OCI-LY7 (cell line): Measurements from ENCODE around the gene RPL35A. TPM values are rescaled to one million over a fixed set of nuclear protein-coding genes. Genes with fewer than 3 reads are reported as not detected.
"Not testable (repeated sequence)": the region's sequence is repeated elsewhere in the genome, so short reads cannot be mapped to it uniquely, and the experiment has no call there.

Source experiments
- BruUV-seq: library from RNA; stranded (reverse); fragments of 400-500 nt; replicated peaks from 2 replicates; lab custom pipeline; 2021; lab: Mats Ljungman, UMichigan
- CTCF ChIA-PET: fragments of 300-600 bp; sonication (Branson Sonifier 250); formaldehyde crosslinking; loops from one replicate; lab custom pipeline; 2022; ENCODE audit warnings: antibody characterized with exemption; ENCODE audit not compliant: unreplicated experiment; lab: Charles Lee
- POLR2A ChIA-PET: fragments of 300-600 bp; sonication (Branson Sonifier 250); formaldehyde crosslinking; loops from one replicate; lab custom pipeline; 2022; ENCODE audit warnings: antibody characterized with exemption; lab: Charles Lee
- DNase-seq: peaks from one replicate; pipeline ENCODE4 v3.0.0-alpha.2; 2015; ENCODE audit warnings: low spot score
- H2AFZ ChIP-seq: fragments of 200-600 bp; sonication (generic), shearing (Covaris generic); 2 replicates; pipeline ENCODE4 v1.6.1; 2014; ENCODE audit warnings: mild to moderate bottlenecking, antibody characterized with exemption, low read length, moderate library complexity
- H3K27ac ChIP-seq: fragments of 200-600 bp; sonication (generic); 2 replicates; pipeline ENCODE4 v1.5.1; 2014; ENCODE audit warnings: mixed run types, low read depth, mild to moderate bottlenecking, moderate library complexity, low read length, inconsistent platforms; ENCODE audit not compliant: poor library complexity, severe bottlenecking
- H3K36me3 ChIP-seq: fragments of 200-600 bp; sonication (generic); 2 replicates; pipeline ENCODE4 v1.6.1; 2014; ENCODE audit warnings: mild to moderate bottlenecking, antibody characterized with exemption, low read length, moderate library complexity, mixed read lengths; ENCODE audit not compliant: insufficient read depth
- H3K4me1 ChIP-seq: fragments of 200-600 bp; sonication (generic); 2 replicates; pipeline ENCODE4 v1.5.1; 2014; ENCODE audit warnings: mild to moderate bottlenecking, low read length; ENCODE audit not compliant: insufficient read depth, poor library complexity, severe bottlenecking
- H3K4me2 ChIP-seq: fragments of 200-600 bp; sonication (generic); 2 replicates; pipeline ENCODE4 v1.6.1; 2014; ENCODE audit warnings: mild to moderate bottlenecking, low read length
- H3K4me3 ChIP-seq: fragments of 200-600 bp; sonication (generic); 2 replicates; pipeline ENCODE4 v1.5.1; 2014; ENCODE audit warnings: mild to moderate bottlenecking, low read depth, low read length; ENCODE audit not compliant: poor library complexity, severe bottlenecking
- H3K79me2 ChIP-seq: fragments of 200-600 bp; sonication (generic); 2 replicates; pipeline ENCODE4 v1.6.1; 2016; ENCODE audit warnings: low read depth, mild to moderate bottlenecking, low read length, moderate library complexity, mixed read lengths; ENCODE audit not compliant: insufficient read depth
- H3K9me2 ChIP-seq: fragments of 200-600 bp; sonication (generic); 2 replicates; pipeline ENCODE4 v1.6.1; 2016; ENCODE audit warnings: mild to moderate bottlenecking, low read length, mixed read lengths; ENCODE audit not compliant: insufficient read depth
- H3K9me3 ChIP-seq: fragments of 200-600 bp; sonication (generic); 2 replicates; pipeline ENCODE4 v1.6.1; 2014; ENCODE audit warnings: mild to moderate bottlenecking, mixed run types, low read length, mixed read lengths
- H4K20me1 ChIP-seq: fragments of 200-600 bp; sonication (generic); 2 replicates; pipeline ENCODE4 v1.6.1; 2014; ENCODE audit warnings: mild to moderate bottlenecking, antibody characterized with exemption, low read length, moderate library complexity, mixed read lengths; ENCODE audit not compliant: insufficient read depth
- EZH2phosphoT487 ChIP-seq: fragments of 200-600 bp; sonication (generic); IDR thresholded peaks from 2 replicates; pipeline ENCODE4 v1.6.1; 2018; ENCODE audit warnings: low read depth, borderline replicate concordance, mild to moderate bottlenecking, mixed run types, antibody characterized with exemption, low read length, moderate library complexity, mixed read lengths
- intact Hi-C: fragments of 100-400 bp; cut with micrococcal nuclease; formaldehyde crosslinking; loops from one replicate; pipeline ENCODE4 v1.10.0; 2022; ENCODE audit not compliant: unreplicated experiment
- total RNA-seq, 2 experiments: library from RNA; depleted of rRNA in 1 of 2; stranded (reverse); fragments of >200 nt in 1 of 2; shearing (Covaris generic) in 1 of 2; gene quantifications; 2 replicates each; pipeline ENCODE4 v1.2.3, GENCODE V29; 2014 to 2022
- TF ChIP-seq, protein P1 (sequence below): fragments of 200-600 bp; sonication (generic); conservative IDR thresholded peaks from 2 replicates; pipeline ENCODE4 v1.5.1; 2014; ENCODE audit warnings: mild to moderate bottlenecking, antibody characterized with exemption, low read length, moderate library complexity, mixed read lengths

RPL35A gene
- total RNA-seq, 2 experiments from 2014 or later: 846 to 1,184 TPM

DNA sequence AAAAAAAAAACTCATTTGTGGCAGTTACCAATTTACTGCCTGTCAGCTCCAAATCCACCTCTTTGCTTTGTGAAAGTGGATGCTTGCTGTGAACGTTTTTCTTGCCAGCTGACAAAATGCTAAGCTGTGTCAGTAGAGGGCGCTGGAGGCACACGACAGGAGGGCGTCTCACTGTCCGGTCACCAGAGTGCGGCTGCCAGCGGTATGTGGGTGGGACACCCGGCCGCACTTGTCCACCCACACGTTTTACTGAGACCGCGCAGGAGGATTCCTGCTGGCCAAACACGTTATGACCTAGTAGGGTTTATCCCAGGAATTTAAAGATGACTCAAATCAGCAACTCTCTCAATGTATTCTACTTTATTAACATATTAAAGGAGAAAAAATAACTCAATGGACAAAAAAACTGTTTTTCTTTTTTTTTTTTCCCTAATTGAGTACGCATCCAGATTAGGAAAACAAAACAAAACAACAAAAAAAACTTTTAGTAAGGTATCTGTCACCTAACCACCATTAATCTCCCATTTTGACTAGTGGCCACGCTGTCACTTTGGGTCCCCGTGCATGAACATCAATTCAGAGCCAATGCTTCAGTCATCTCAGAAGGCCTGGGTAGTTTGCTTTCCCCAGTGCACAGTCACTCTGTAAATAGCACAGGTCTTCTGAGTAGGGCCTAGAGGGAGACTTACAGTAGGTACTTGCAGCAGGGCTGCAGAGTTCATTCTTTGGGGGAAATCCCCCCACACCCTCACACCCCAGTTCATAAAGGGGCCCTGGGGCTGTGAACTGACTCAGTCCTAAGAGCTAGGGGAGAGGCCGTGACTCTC lies 43.8 kb upstream of the RPL35A start:
- intact Hi-C loops: loop anchor here (10.0 kb wide), 1 partner anchor 169 kb away; no protein-coding TSS in a partner anchor
- Histone ChIP-seq H2AFZ (no peak overlapping the region), H4K20me1 (no peaks in the 10 kb centered on the region), H3K27ac (no peak overlapping the region), H3K4me3 (no peak overlapping the region), H3K79me2 (no peaks in the 10 kb centered on the region), H3K36me3 (no peaks in the 10 kb centered on the region), H3K9me3 (no peaks in the 10 kb centered on the region), H3K4me2 (no peak overlapping the region), H3K9me2 (no peaks in the 10 kb centered on the region), H3K4me1 (no peaks in the 10 kb centered on the region)
- TF ChIP-seq EZH2phosphoT487: no peak
- TF ChIP-seq, protein P1, sequence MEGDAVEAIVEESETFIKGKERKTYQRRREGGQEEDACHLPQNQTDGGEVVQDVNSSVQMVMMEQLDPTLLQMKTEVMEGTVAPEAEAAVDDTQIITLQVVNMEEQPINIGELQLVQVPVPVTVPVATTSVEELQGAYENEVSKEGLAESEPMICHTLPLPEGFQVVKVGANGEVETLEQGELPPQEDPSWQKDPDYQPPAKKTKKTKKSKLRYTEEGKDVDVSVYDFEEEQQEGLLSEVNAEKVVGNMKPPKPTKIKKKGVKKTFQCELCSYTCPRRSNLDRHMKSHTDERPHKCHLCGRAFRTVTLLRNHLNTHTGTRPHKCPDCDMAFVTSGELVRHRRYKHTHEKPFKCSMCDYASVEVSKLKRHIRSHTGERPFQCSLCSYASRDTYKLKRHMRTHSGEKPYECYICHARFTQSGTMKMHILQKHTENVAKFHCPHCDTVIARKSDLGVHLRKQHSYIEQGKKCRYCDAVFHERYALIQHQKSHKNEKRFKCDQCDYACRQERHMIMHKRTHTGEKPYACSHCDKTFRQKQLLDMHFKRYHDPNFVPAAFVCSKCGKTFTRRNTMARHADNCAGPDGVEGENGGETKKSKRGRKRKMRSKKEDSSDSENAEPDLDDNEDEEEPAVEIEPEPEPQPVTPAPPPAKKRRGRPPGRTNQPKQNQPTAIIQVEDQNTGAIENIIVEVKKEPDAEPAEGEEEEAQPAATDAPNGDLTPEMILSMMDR: peak; percentile 90
- ChIA-PET CTCF (no interaction called here), POLR2A (interaction anchor here (0.7 to 1.2 kb wide), 3 partner anchors 8 to 50 kb away, joined by 3 read pairs; no protein-coding TSS in a partner anchor)
- peak; percentile 62 for DNase-seq
- BruUV-seq: no TSS peak

DNA sequence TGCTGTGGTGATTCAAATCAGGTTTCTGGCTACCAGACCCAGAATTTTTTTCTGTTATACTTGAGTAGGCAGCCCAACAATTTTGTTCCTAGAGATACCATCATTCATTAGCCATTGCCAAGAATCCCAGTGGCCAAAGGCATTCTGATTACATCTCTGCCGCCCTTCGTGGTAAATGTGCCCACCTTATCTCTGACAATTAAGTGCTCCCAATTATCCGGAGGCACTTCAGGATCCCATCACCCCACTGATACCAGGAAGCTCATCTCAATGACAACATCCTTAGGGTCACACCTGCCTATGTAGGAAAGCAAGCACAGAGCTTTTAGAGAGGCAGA lies 43.2 kb upstream of the RPL35A start:
- BruUV-seq: no TSS peak
- intact Hi-C loops: loop anchor here (10.0 kb wide), 1 partner anchor 168 kb away; no protein-coding TSS in a partner anchor
- Histone ChIP-seq H3K9me3 (no peaks in the 10 kb centered on the region), H3K36me3 (no peaks in the 10 kb centered on the region), H2AFZ (no peak overlapping the region), H3K4me2 (no peak overlapping the region), H3K4me3 (no peak overlapping the region), H3K4me1 (no peaks in the 10 kb centered on the region), H3K9me2 (no peaks in the 10 kb centered on the region), H3K27ac (no peak overlapping the region), H4K20me1 (no peaks in the 10 kb centered on the region), H3K79me2 (no peaks in the 10 kb centered on the region)
- CTCF ChIA-PET: no interaction called here
- POLR2A ChIA-PET: no interaction called here
- TF ChIP-seq EZH2phosphoT487: no peak
- TF ChIP-seq, protein P1: no peak
- no peak for DNase-seq

DNA sequence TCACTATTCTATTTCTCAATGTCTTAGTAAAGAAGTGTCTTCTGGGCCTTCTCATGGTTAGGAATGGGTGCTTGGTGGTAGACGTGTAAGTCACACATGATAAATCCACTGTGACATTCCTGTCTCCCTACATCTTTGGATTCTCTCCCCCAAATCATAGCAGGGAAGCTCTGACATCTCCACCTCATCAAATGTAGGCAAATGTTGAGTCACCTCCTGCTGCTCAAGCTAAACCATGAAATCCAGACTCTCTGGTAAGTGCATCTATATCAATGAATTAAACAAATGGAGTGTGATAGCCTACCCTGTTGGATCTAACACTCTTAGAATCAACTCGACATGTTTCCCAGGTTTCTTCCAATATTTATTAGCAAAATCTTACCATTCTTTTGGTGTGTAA lies 42.8 kb upstream of the RPL35A start:
- H3K4me3 ChIP-seq: no peak overlapping the region
- CTCF ChIA-PET: no interaction called here
- DNase-seq: no peak
- H3K79me2 ChIP-seq: no peaks in the 10 kb centered on the region
- H3K9me2 ChIP-seq: no peaks in the 10 kb centered on the region
- POLR2A ChIA-PET: no interaction called here
- H3K9me3 ChIP-seq: no peaks in the 10 kb centered on the region
- BruUV-seq: no TSS peak
- intact Hi-C loops: loop anchor here (10.0 kb wide), 1 partner anchor 168 kb away; no protein-coding TSS in a partner anchor
- no peak overlapping the region for H3K4me2 ChIP-seq
- H2AFZ ChIP-seq: no peak overlapping the region
- TF ChIP-seq, protein P1: no peak
- no peak for TF ChIP-seq EZH2phosphoT487
- H4K20me1 ChIP-seq: no peaks in the 10 kb centered on the region
- no peak overlapping the region for H3K27ac ChIP-seq
- no peaks in the 10 kb centered on the region for H3K36me3 ChIP-seq
- no peaks in the 10 kb centered on the region for H3K4me1 ChIP-seq

DNA sequence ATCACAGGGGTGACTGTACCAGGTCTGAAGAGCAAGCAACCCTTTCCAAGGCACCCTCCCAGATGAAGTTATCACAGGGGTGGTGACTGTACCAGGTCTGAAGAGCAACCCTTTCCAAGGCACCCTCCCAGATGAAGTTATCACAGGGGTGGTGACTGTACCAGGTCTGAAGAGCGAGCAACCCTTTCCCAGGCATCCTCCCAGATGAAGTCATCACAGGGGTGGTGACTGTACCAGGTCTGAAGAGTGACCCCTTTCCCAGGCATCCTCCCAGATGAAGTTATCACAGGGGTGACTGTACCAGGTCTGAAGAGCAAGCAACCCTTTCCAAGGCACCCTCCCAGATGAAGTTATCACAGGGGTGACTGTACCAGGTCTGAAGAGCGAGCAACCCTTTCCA lies 41.4 kb upstream of the RPL35A start:
- H3K79me2 ChIP-seq, H4K20me1 ChIP-seq, H3K9me2 ChIP-seq, H2AFZ ChIP-seq, H3K4me3 ChIP-seq, H3K4me2 ChIP-seq, H3K36me3 ChIP-seq, POLR2A ChIA-PET, H3K9me3 ChIP-seq, H3K4me1 ChIP-seq, BruUV-seq, CTCF ChIA-PET, H3K27ac ChIP-seq, DNase-seq: not testable (repeated sequence)
- intact Hi-C loops: loop anchor here (10.0 kb wide), 1 partner anchor 166 kb away; no protein-coding TSS in a partner anchor
